ENCODE results near the gene C11orf87. TPM values are rescaled to one million over a fixed set of nuclear protein-coding genes. Genes with fewer than 3 reads are reported as not detected.
A peak's percentile ranks its signal among the peaks of the same experiment; 100 is the strongest.

C11orf87 gene
- total and polyA plus RNA-seq, 4 donors: 5.1 to 56.1 (median 40.3) TPM

GRCh38 chr11:109401545-109401944 is 20.4 kb upstream of the C11orf87 start:
- WGBS (ENCODE audit: insufficient coverage): no CpG with 5 or more reads among the region's 3 CpGs
- H3K27me3 ChIP-seq (ENCODE audit: control insufficient read depth, insufficient read depth, low read length): no peaks in the 10 kb centered on the region

DNA sequence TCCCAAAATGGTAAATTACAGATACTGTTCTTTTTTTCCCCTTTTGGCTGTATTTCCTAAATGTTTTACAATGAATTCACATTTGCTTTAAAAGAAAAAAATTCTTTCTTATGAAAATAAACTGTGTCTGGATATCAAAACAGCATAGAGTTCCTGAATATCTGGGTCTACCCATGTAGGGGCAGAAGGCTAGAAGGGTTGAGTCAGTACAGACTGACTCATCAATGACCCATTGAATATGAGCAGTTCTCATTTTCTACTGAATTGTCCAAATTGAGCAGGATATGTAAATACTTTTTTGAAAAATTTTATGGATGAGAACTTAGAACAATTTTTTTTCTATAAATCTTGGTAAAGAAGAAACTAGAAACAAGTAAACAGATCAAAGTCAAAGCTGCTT is 16.3 kb upstream of the C11orf87 start:
- Histone ChIP-seq H3K9me3 (ENCODE audit: control insufficient read depth, insufficient read depth, low read length) (no peaks in the 10 kb centered on the region), H3K36me3 (ENCODE audit: control insufficient read depth, insufficient read depth, low read length) (no peaks in the 10 kb centered on the region), H3K27ac (ENCODE audit: low read depth, low read length) (no peak overlapping the region)

More at GRCh38 chr11:109401545-109401944, 20.4 kb upstream of the C11orf87 start:
- no peaks in the 10 kb centered on the region for H3K9me3 ChIP-seq (ENCODE audit: control insufficient read depth, insufficient read depth, low read length)
- H3K27ac ChIP-seq (ENCODE audit: low read depth, low read length): no peak overlapping the region
- H3K4me3 ChIP-seq (ENCODE audit: low read depth, low read length): no peak overlapping the region
- no peaks in the 10 kb centered on the region for H3K4me1 ChIP-seq (ENCODE audit: control insufficient read depth, insufficient read depth, low read length)
- no peak for DNase-seq (ENCODE audit: low read depth in 4 of 6, low spot score in 6 of 6)
- no peaks in the 10 kb centered on the region for H3K36me3 ChIP-seq (ENCODE audit: control insufficient read depth, insufficient read depth, low read length)

GRCh38 chr11:109416601-109417000 is 5.4 kb upstream of the C11orf87 start:
- Histone ChIP-seq H3K4me1 (ENCODE audit: control insufficient read depth, insufficient read depth, low read length) (no peaks in the 10 kb centered on the region), H3K4me3 (ENCODE audit: low read depth, low read length) (no peak overlapping the region), H3K27me3 (ENCODE audit: control insufficient read depth, insufficient read depth, low read length) (no peaks in the 10 kb centered on the region), H3K27ac (ENCODE audit: low read depth, low read length) (no peak overlapping the region), H3K36me3 (ENCODE audit: control insufficient read depth, insufficient read depth, low read length) (no peaks in the 10 kb centered on the region), H3K9me3 (ENCODE audit: control insufficient read depth, insufficient read depth, low read length) (no peaks in the 10 kb centered on the region)
- no peak for DNase-seq (ENCODE audit: low read depth in 4 of 6, low spot score in 6 of 6)
- WGBS (ENCODE audit: insufficient coverage): 100% methylated on average over 1 of the region's 2 CpGs

More for the DNA sequence above, 16.3 kb upstream of the C11orf87 start:
- Histone ChIP-seq H3K27me3 (ENCODE audit: control insufficient read depth, insufficient read depth, low read length) (no peaks in the 10 kb centered on the region), H3K4me3 (ENCODE audit: low read depth, low read length) (no peak overlapping the region), H3K4me1 (ENCODE audit: control insufficient read depth, insufficient read depth, low read length) (no peaks in the 10 kb centered on the region)
- DNase-seq (ENCODE audit: low read depth in 4 of 6, low spot score in 6 of 6): no peak

DNA sequence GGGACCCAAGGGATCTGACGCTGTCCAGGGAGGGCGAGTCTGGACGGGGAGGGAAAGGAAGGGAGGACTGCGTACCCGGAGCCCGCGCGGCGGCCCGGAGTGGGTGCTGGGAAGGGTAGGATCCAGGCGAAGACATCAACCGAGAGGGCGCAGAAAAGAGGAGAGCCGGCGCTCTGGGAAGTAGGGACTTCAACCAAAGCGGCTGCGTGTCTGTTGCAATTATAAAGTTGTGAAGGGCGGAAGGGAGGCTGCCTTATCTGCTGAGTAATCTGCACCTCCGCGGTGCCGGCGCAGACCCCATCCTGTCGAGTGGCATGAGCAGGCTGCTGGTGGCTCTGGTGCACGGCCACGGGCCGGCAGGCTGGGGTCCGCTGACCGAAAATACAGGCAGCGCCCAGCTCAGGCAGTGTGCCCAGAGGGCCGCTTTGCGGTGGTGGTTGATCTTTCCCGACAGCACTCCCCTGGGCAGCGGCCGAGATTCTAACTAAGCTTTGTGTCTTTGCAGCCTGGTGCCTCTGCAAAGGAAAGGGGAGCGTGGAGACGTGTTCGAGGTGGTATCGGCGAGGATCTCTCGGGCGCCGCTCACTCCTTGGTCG is 978 bp downstream of the C11orf87 start:
- DNase-seq (ENCODE audit: low read depth in 4 of 6, low spot score in 6 of 6): peak in 2 of 6 donors; percentile 74 to 75
- Histone ChIP-seq H3K4me3 (ENCODE audit: low read depth, low read length) (peak overlapping the region; percentile 55), H3K9me3 (ENCODE audit: control insufficient read depth, insufficient read depth, low read length) (no peaks in the 10 kb centered on the region), H3K27me3 (ENCODE audit: control insufficient read depth, insufficient read depth, low read length) (peaks cover 11% of the 10 kb centered on the region), H3K4me1 (ENCODE audit: control insufficient read depth, insufficient read depth, low read length) (peaks cover 21% of the 10 kb centered on the region), H3K27ac (ENCODE audit: low read depth, low read length) (peak overlapping the region; percentile 44), H3K36me3 (ENCODE audit: control insufficient read depth, insufficient read depth, low read length) (peaks cover 7% of the 10 kb centered on the region)
- WGBS (ENCODE audit: insufficient coverage): 0% methylated on average over 43 of the region's 43 CpGs

GRCh38 chr11:109423466-109424190 is 1.6 kb downstream of the C11orf87 start:
- Histone ChIP-seq H3K27me3 (ENCODE audit: control insufficient read depth, insufficient read depth, low read length) (peaks cover 11% of the 10 kb centered on the region), H3K9me3 (ENCODE audit: control insufficient read depth, insufficient read depth, low read length) (no peaks in the 10 kb centered on the region), H3K4me3 (ENCODE audit: low read depth, low read length) (peak overlapping the region; percentile 55), H3K27ac (ENCODE audit: low read depth, low read length) (peak overlapping the region; percentile 44), H3K4me1 (ENCODE audit: control insufficient read depth, insufficient read depth, low read length) (peaks cover 21% of the 10 kb centered on the region), H3K36me3 (ENCODE audit: control insufficient read depth, insufficient read depth, low read length) (peaks cover 7% of the 10 kb centered on the region)
- peak in 2 of 6 donors; percentile 24 to 74 for DNase-seq (ENCODE audit: low read depth in 4 of 6, low spot score in 6 of 6)
- WGBS (ENCODE audit: insufficient coverage): 7% methylated on average over 43 of the region's 45 CpGs

DNA sequence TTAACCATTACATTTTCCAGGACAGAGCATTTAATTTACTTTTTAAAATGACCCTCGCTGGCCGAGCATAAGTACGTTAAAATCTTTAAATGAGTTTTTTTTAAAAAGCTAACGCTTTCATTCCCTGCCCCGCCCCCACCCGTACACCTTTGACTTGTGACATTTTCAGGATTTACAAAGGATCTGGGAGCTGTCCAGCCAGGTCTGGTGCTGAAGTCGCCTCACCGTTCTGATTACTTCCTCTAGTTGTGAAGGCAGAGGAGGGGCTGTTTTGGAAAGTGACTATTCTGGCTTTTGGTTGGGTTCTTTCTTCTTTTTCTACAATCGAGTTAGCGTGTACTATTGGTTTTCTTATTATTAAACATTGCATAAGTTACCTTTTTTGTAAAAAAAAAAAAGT is 2.9 kb downstream of the C11orf87 start:
- WGBS (ENCODE audit: insufficient coverage): 0% methylated on average over 1 of the region's 10 CpGs
- H3K36me3 ChIP-seq (ENCODE audit: control insufficient read depth, insufficient read depth, low read length): peaks cover 7% of the 10 kb centered on the region
- no peak overlapping the region for H3K27ac ChIP-seq (ENCODE audit: low read depth, low read length)
- peaks cover 11% of the 10 kb centered on the region for H3K27me3 ChIP-seq (ENCODE audit: control insufficient read depth, insufficient read depth, low read length)
- no peaks in the 10 kb centered on the region for H3K9me3 ChIP-seq (ENCODE audit: control insufficient read depth, insufficient read depth, low read length)
- DNase-seq (ENCODE audit: low read depth in 4 of 6, low spot score in 6 of 6): peak in 1 of 6 donors; percentile 53
- H3K4me3 ChIP-seq (ENCODE audit: low read depth, low read length): peak overlapping the region; percentile 55
- peaks cover 21% of the 10 kb centered on the region for H3K4me1 ChIP-seq (ENCODE audit: control insufficient read depth, insufficient read depth, low read length)

- peaks cover 21% of the 10 kb centered on the region for H3K4me1 ChIP-seq (ENCODE audit: control insufficient read depth, insufficient read depth, low read length)
- no CpG with 5 or more reads among the region's 2 CpGs for WGBS (ENCODE audit: insufficient coverage)
- H3K36me3 ChIP-seq (ENCODE audit: control insufficient read depth, insufficient read depth, low read length): peaks cover 7% of the 10 kb centered on the region
- DNase-seq (ENCODE audit: low read depth in 4 of 6, low spot score in 6 of 6): peak in 2 of 6 donors; percentile 41 to 88
- no peak overlapping the region for H3K27ac ChIP-seq (ENCODE audit: low read depth, low read length)
- H3K27me3 ChIP-seq (ENCODE audit: control insufficient read depth, insufficient read depth, low read length): peaks cover 11% of the 10 kb centered on the region
- peak overlapping the region; percentile 55 for H3K4me3 ChIP-seq (ENCODE audit: low read depth, low read length)
- no peaks in the 10 kb centered on the region for H3K9me3 ChIP-seq (ENCODE audit: control insufficient read depth, insufficient read depth, low read length)
Measured at GRCh38 chr11:109425554-109425953, 3.6 kb downstream of the C11orf87 start.

GRCh38 chr11:109426442-109427240 is 4.7 kb downstream of the C11orf87 start:
- Histone ChIP-seq H3K4me3 (ENCODE audit: low read depth, low read length) (no peak overlapping the region), H3K36me3 (ENCODE audit: control insufficient read depth, insufficient read depth, low read length) (peaks cover 7% of the 10 kb centered on the region), H3K4me1 (ENCODE audit: control insufficient read depth, insufficient read depth, low read length) (peaks cover 21% of the 10 kb centered on the region), H3K9me3 (ENCODE audit: control insufficient read depth, insufficient read depth, low read length) (no peaks in the 10 kb centered on the region), H3K27me3 (ENCODE audit: control insufficient read depth, insufficient read depth, low read length) (peaks cover 11% of the 10 kb centered on the region), H3K27ac (ENCODE audit: low read depth, low read length) (no peak overlapping the region)
- no CpG with 5 or more reads among the region's 4 CpGs for WGBS (ENCODE audit: insufficient coverage)
- peak in 1 of 6 donors; percentile 60 for DNase-seq (ENCODE audit: low read depth in 4 of 6, low spot score in 6 of 6)

- Histone ChIP-seq H3K4me3 (ENCODE audit: low read depth, low read length) (no peak overlapping the region), H3K9me3 (ENCODE audit: control insufficient read depth, insufficient read depth, low read length) (no peaks in the 10 kb centered on the region), H3K27ac (ENCODE audit: low read depth, low read length) (no peak overlapping the region), H3K4me1 (ENCODE audit: control insufficient read depth, insufficient read depth, low read length) (no peaks in the 10 kb centered on the region), H3K27me3 (ENCODE audit: control insufficient read depth, insufficient read depth, low read length) (no peaks in the 10 kb centered on the region), H3K36me3 (ENCODE audit: control insufficient read depth, insufficient read depth, low read length) (no peaks in the 10 kb centered on the region)
- WGBS (ENCODE audit: insufficient coverage): no CpG with 5 or more reads among the region's 3 CpGs
- DNase-seq (ENCODE audit: low read depth in 4 of 6, low spot score in 6 of 6): no peak
Measured at GRCh38 chr11:109432105-109432504, 10.1 kb downstream of the C11orf87 start.

Measured in spinal cord (tissue), 10 donors.